ENCODE results near the gene ALG14. TPM values are rescaled to one million over a fixed set of nuclear protein-coding genes. Genes with fewer than 3 reads are reported as not detected.

Gene ALG14
- polyA plus RNA-seq, 1 of the 3 experiments (the other 2 are of a cell fraction), result 2.5 TPM

Other genes with a start within 250 kb of the ALG14 start
- 204 and 242 TPM in 2 replicates for gene CNN3, start 145.8 kb downstream of the ALG14 start, polyA plus RNA-seq (2012; rRNA removed)
- gene TLCD4, start 44.4 kb upstream of the ALG14 start, polyA plus RNA-seq (2012; rRNA removed), result 0.69 and 0.96 TPM in 2 replicates
- 11.9 and 19.5 TPM in 2 replicates for gene RWDD3, start 161.3 kb upstream of the ALG14 start, polyA plus RNA-seq (2012; rRNA removed)

Measured in SK-N-SH (cell line).